ENCODE results near the gene KANSL1.

DNA sequence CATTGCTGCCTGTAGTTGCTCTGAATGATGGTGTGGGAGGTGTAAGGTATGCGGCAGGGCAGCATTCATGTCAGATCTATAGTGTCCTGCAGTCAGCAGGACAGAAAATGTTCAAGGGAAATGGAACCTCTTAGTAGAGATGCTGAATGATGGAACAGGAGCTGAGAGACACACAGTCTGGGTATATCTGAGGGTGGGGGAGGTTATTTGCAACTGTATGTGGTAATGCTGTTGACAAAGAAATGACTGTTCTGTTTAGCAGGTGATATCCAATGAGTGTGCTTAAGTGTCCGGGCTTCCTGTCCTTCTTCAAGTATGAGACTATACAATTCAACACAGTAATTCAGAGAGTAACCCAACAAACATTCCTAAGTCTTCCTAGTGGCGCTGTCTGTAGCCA is 147.6 kb downstream of the KANSL1 start:
- TF ChIP-seq, protein P1, sequence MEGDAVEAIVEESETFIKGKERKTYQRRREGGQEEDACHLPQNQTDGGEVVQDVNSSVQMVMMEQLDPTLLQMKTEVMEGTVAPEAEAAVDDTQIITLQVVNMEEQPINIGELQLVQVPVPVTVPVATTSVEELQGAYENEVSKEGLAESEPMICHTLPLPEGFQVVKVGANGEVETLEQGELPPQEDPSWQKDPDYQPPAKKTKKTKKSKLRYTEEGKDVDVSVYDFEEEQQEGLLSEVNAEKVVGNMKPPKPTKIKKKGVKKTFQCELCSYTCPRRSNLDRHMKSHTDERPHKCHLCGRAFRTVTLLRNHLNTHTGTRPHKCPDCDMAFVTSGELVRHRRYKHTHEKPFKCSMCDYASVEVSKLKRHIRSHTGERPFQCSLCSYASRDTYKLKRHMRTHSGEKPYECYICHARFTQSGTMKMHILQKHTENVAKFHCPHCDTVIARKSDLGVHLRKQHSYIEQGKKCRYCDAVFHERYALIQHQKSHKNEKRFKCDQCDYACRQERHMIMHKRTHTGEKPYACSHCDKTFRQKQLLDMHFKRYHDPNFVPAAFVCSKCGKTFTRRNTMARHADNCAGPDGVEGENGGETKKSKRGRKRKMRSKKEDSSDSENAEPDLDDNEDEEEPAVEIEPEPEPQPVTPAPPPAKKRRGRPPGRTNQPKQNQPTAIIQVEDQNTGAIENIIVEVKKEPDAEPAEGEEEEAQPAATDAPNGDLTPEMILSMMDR (IDR thresholded peaks at IDR 0.05), result no peak
- no peak for TF ChIP-seq POLR2AphosphoS5 (IDR thresholded peaks at IDR 0.05)
